HG03066 (cell line): ENCODE measurements around the gene LACRT.

Source experiments
- ATAC-seq: cut with Tn5 transposase; IDR thresholded peaks from one replicate; pipeline ENCODE4 v1.9.1; 2021; ENCODE audit warnings: low read depth; ENCODE audit not compliant: unreplicated experiment

The LACRT gene

DNA sequence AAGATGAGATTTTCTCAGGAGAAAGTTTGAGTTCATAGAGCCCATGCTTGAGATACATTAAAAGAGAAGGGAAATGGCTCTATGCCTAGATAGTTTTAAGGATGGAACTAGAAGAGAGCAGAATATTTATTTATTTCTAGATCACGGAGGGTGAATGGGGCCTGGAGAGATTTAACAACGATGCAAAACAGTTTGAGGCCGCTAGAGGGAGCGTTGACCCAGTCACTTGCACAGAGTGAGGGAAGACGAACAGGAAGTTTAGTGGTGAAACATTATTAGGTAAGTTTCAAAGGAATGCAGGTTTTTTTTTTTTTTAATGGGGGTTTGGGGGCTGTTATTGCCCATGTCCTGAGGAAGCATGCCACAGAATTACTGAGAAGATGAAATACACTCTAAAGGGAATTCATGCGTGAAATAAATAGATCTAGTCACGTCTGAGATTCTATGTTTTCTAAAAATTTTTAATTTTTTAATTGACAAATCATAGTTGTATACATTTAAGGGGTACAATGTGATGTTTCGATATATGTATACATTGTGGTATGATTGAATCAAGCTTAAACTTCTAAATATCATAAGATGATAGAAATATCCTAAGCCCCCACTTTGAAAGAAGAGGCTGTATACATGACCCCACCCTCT is 31.4 kb downstream of the LACRT start:
- ATAC-seq: peak; percentile 93

- ATAC-seq: no peak
Observed at GRCh38 chr12:54602661-54603060, 32.0 kb downstream of the LACRT start.

DNA sequence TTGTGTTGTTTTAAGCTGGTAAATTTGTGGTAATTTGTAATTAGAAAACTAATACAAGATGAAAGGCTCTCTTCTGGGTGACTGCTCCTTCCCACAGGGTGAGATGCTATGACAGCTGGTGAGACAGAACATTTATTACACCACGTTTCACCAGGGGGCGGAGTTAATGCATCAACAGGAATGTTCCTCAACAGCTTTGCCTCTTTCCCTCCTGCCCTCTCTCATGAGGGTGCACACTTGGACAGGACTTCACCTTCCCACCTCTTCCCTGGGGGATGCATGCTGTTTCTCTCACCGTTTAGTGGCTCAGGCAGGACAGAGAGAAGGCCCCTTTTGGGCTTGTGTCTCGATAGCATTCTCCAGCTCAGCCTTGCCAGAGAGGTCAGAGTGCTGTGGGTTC is 32.9 kb downstream of the LACRT start:
- no peak for ATAC-seq

GRCh38 chr12:54598970-54599369 is 35.7 kb downstream of the LACRT start:
- ATAC-seq: no peak

DNA sequence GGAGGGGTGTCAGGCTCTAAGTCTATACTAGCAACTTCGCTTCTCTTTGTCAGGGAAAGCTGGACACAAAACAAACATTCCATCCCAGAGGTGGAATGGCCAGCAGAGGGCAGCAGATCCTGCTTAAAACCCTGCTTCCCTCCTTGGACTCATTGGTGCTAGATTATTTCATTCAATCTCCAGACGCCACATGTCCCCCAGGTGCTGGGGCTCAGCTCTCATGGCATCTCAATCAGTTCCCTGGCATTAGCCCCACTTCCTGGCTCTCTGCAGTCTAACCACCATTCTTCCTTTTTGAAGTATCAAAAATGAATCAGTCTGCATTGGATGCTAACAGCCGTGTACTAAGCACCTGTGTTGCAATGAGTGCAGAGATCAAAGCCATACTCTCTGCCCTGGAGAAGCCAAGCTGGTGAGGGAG is 38.2 kb downstream of the LACRT start:
- ATAC-seq: no peak

DNA sequence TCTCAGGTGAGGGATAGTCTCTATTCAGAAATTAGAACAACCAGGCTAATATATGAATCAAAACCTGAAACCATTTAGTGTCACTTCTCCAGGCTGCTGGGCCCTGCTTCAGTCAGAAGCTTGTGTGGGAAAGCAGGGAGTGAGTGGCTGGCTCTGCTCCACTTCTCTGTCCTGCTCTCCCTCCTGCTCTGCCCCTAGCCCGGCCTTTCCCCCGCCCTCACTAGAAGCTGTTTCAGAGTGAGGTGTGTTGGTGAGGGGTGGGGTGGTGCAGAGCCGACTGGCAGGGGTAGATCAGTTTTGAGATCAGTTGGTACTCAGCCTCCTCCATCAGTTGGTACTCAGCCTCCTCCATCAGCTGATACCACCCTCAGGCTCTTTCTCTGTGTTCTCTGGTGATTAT is 39.2 kb downstream of the LACRT start:
- ATAC-seq: no peak

- ATAC-seq: no peak
Observed at GRCh38 chr12:54593725-54594124, 41.0 kb downstream of the LACRT start.

DNA sequence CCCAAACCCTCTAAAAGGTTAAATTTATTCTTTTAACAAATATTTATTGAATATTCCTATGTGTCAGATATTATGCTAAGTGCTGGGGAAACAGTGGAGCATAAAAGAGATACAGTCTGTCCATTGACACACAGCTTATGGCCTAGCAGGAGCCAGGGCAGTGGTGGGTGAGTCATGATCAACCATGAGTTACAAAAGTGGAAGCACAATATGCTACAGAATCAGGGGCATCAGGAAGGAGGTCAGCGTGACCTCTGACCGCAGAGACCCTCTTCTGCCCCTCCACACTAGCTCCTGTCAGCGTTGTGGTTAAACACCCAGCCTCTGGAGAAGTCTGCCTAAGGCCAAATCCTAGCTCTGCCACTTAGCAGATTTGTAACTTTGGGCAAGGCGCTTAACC is 41.6 kb downstream of the LACRT start:
- ATAC-seq: no peak

DNA sequence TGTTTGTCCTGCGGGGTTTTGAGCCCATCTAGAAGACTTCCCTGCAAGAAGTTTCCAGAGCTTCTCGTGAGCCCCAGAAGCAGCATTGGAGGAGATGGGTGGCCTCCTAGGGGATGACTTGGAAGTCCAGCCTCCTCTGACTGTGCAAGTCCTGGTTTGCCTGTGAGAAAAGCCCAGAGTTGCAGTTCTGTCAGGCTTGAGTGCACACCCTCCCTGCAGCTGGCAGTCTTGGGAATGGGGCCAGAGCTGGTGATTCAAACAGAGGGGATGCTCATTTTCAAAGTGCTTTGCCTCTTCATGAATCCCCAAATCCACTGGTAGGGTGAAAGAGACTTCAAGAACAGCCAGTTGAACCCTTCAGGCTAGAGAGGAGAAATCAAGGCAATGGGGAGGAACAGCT is 42.4 kb downstream of the LACRT start:
- no peak for ATAC-seq

DNA sequence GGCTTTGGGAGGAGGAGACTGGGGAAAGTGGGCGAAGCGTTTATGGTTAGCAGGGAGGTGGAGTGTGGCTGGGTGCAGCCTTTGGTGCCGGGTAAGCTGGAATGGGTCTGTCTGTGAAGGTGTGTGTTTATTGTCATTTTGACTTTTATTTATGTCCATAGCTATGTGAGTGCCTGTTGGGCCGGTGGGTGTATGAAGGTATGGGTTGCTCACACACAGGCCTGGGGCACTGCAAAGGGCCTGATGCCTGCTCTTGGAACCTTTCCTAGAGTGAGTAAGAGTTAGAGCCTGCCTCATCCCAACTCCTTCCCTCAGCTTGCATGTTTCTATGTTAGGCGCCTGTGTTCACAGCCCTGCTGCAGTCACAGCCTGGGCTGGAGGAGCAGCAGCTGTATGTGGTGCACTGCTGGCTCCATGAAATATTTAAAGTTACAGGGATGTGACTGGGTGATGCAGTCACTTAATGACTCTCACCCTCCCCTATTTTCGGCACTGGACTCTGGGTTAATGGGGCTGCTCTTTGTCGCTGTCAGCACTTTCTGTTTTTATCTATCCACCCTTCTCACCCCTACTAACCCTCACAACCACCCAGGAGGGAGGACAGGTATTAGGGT is 43.6 kb downstream of the LACRT start:
- no peak for ATAC-seq

DNA sequence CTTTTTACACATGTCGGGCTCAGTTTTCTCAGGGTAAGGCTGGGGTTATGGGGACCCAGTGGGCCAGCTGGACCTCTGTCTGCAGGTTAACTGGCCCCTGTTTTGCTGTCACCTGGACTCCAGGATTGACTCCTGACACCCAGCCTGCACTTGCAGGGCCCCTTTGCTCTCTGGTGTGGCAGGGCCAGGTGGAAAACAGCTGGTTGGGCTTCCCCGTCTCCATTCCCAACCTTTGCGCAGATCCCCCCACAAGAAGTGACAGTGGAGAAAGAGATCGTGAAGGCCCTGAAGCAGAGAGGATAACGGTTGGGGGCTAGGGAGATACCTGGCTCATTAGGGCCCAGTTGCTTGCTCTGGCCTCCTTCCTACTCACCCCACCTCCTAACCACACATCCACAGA is 44.7 kb downstream of the LACRT start:
- no peak for ATAC-seq

DNA sequence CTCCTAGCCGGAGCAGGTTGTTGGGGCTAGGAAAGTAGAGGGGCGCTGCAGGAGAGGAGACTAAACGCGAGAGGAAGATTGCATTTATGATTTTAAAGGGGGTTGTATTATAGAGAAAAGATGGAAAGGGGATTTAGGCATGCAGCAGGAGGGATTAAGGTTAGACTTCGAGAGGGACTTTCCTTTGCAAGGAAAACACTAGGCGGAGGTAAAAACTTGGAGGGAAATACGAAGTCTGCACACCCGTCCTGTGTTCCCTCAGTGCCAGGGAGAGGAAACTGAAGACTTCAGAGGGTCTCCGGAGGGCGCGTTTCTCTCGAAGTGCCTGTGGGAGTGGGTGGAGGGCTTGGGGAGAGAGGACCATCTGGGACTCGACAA is 45.8 kb downstream of the LACRT start:
- ATAC-seq: no peak

DNA sequence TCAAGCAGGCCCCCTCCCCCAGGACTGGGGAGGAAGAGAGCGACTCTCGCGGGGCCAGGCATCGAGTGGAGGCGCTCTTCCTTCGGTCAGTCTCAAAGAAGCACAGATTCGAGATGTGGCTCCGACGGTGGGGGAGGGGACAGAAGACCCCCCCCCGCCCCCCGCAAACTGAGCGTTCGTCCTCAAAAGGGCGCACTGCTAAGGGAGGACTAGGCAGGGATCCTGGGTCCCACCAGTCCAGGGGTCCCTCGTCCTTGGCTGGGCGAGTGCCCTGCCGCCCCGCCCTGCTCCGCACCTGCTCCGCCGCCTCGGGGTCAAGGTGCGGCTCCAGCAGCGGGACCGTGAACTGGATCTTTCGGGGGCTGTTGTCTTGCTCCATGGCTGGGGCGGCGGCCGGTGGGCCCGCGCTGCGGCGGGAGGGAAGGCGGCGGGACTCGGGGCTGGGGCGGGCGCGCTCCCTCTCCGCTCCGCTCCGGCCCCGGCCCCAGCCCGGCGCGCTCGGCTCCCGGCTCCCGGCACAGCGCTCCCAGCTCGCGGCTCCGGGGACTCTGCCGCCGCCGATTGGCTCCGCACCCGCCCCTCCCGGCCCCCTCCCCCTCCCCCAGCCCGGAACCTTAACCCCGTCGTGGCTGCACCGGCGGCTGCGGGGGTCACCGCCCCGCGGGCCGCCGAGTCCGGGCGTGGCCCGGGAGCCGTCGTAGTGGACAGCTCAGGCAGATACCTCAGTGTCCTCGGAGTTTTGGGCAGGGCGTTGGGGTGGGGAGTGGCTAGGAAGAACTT is 46.4 kb downstream of the LACRT start, which contains the start of gene PPP1R1A:
Gene PPP1R1A, minus strand, starts transcription at position 550 of the 780 bp plus-strand sequence. Its CDS starts 171 bp downstream, at position 379.
- ATAC-seq: no peak

GRCh38 chr12:54587315-54587873 is 47.3 kb downstream of the LACRT start:
- no peak for ATAC-seq

GRCh38 chr12:54586620-54587019 is 48.1 kb downstream of the LACRT start:
- no peak for ATAC-seq

DNA sequence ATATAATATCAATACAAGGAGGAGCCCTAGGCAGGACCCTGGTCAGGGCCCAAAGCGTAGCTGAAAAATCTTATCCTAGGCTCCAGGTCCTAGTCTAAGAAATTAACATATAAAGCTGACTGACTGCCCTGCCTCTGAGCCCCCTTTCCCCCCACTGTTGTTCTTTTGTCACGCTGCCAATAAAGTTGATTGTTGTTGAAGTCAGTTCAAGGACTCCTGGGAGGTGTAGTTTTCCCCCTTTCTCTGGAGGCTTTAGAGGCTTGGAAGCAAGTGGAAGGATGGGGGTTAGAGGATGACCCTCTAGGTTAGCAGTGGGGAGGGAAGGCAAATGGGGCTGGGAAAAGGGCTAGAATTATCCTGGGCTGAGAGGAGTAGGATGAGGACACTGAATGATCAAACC is 49.5 kb downstream of the LACRT start:
- no peak for ATAC-seq

GRCh38 chr12:54584128-54584527 is 50.6 kb downstream of the LACRT start:
- no peak for ATAC-seq

DNA sequence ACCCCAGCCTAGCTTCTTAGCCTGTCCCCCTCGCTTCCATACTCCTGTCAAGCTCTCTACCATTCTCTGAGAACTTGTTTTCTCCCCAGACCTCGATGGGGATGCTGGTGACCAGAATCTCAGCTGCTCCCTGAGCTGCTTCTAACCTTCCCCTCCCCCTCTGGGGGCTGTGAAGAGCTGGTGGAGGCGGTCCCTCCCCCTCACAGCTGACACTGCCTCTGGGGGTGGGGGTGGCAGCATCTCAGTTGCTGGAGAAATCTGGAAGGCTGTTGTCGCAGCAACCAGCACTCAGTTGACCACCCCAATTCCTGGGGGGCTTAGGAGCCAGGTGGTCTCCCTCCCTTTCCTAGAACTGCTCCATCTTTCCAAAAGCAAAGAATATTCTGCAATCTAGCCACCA is 51.0 kb downstream of the LACRT start:
- ATAC-seq: no peak

DNA sequence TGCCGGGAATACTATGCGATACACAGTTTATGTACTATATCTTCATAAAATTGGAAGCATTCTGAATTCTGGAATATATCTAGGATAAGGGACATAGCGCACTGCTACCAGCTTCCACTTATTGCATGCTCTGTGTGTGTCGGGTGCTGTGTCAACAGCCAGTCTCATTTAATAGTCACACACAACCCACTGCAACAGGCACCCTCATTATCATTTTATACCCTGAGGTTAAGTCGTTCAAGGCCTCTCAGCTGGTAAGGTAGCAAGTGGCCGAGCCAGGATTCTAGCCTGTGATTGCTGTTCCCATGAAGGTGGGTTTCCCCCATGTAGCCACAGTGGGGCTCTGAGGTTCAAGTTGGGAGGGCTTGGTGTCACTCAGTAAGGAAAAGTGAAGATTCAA is 53.3 kb downstream of the LACRT start:
- ATAC-seq: no peak
